Iris pigment epithelial cell (primary cell): Measurements from ENCODE around the gene ATP2C2.
"Not testable (repeated sequence)": the region's sequence is repeated elsewhere in the genome, so short reads cannot be mapped to it uniquely, and the experiment has no call there.

Source experiments
- DNase-seq: peaks from one replicate; pipeline ENCODE4 v3.0.0-alpha.2; 2011; ENCODE audit warnings: low read depth

ATP2C2 gene

DNA sequence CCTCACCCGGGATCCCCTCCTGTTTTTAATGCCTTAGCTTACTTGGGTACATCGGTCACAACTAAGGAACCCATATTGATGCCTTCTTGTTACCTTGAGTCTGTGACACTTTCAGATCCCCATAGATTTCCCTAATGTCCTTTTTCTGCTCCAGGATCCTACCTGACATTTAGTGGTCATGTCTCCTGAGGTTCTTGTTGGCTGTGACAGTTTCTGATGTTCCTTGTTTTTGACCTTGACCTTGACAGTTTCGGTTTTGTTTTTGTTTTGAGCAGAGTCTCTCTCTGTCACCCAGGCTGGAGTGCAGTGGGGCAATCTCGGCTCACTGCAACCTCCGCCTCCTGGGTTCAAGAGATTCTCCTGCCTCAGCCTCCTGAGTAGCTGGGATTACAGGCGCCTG is 52.2 kb downstream of the ATP2C2 start:
- DNase-seq: not testable (repeated sequence)

DNA sequence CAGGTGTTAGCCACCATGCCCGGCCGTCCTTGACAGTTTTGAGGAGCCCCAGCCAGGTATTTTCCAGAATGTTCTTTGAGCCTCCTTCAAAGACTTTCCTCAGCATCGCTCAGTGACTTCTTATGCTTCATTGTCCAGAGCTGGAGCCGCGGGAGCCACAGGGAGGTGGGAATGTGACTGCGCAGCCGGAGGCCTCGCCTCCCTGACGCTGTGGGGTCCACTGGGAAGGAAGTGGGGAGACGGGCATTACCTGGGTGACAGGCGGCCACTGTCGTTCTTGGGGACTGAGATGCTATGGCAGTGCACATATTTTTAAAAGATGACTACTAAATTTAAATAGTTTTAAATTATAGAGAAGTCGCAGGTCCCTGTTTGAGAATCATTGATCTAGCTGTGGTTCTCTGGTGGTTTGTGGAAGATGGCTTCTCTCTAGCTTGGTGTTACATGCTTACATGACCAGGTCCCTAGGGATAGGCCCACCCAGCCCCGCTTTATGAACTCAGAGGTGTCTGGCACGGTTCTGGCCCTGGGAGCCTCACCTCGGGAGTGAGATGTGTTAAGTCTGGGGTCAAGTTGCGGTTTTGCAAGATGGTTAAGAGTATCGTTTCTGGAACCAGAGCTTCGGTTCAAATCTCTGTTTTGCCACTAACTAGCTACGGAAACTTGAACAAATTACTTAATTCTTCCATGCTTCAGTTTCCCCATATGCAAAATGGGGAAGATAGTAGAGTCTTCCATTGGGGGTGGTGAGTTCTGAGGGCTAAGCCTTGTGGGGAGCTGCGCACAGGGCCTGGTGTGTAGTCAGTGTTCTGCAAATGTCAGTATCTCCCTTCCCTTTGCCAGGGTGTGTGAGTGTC is 53.0 kb downstream of the ATP2C2 start:
- DNase-seq: no peak

DNA sequence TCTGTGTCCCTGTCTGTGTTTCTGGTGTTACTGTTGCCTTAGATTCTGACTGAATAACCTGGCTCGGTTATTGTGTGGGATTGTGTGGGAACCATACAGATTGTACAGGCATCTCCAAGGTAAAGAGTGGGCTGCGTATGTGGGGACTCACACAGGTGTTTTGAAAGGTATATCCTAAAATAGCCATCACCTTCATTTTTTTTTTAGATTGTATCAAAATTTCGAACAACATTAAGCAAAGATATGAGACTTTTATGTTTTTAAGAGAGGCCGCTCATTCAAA is 53.5 kb downstream of the ATP2C2 start:
- no peak for DNase-seq

DNA sequence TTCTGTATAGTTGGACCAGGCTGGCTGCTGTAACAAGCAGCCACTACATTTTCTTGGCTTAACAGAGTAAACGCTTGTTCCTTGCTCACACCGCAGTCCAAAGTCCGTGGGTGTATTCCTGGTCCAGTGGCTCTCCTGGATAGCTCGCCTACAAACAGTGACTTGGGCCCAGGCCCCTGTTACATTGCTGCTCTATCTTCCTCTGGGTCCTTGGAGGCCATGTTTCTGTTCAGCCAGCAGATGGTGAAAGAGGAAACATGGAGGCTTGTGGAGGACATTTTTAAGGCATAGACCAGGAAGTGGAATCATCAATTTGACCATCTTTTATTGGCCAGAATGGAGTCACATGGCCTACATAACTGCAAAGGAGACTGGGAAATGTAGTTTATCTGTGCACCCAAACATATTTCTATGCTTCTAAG is 55.1 kb downstream of the ATP2C2 start:
- peak; percentile 60 for DNase-seq

DNA sequence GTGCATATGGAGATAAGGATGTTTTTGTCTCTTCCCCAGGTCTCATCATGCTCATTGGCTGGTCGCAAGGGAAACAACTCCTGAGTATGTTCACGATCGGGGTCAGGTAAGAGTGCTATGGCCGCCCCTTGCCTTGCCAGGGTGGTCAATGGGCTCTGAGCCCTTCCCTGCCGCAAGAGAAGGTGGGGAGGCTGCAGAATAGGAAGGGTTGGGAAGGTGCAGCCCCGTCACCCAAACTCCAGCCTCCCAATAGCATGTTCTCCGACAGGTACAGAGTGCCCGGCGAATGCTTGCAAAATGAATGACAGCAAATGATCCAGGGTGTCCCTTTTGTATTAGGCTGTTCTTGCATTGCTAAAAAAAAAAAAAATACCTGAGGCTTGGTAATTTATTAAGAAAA is 57.4 kb downstream of the ATP2C2 start:
- no peak for DNase-seq

DNA sequence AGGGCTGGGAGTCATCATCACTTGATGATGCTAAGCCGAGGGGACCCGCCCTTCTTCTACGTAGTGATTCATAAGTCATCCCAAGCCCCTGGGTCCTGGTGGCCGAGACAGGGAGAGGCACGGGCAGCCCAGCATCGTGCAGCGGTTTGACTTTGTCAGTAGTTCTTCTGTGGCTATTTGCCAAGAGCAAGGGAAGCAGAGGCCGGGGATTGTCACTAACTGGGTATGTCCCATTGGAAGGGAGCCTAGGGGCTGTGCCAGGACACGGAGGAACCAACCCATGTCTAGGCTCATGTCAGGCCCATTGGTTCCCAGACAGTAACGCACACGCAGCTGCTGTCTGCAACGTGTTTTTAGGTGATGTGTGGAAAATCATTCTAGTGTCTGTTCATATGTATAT is 58.5 kb downstream of the ATP2C2 start:
- DNase-seq: no peak

DNA sequence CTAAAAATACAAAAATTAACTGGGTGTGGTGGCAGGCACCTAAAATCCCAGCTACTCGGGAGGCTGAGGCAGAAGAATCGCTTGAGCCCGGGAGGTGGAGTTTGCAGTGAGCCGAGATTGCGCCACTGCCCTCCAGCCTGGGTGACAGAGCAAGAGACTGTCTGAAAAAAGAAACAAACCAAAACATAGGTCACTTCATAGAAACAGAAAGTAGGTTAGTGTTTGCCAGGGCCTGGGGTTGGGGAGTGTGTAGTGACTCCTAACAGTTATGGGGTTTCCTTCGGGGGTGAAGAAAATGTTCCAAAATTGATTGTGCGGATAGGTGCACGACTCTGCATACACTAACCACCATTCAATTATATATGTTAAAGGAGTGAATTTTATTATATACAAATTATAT is 59.2 kb downstream of the ATP2C2 start:
- DNase-seq: no peak

DNA sequence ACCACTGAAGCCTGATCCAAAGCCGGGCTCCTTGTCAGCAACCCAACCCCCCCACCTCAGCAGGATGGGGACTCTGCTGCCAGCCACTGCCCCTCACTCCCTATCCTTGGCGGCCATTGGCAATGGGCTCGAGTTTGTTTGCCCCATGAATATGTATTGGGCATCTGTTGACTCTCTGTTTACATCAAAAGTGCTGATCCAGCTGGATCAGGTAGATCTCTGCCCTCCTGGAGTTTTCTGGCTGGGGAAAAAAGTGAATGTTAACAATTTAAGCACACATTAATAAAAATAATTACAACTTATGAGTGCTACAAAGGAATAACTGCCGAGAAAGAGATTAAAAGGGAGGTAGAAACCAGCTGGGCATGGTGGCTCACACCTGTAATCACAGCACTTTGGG is 62.5 kb downstream of the ATP2C2 start:
- no peak for DNase-seq

DNA sequence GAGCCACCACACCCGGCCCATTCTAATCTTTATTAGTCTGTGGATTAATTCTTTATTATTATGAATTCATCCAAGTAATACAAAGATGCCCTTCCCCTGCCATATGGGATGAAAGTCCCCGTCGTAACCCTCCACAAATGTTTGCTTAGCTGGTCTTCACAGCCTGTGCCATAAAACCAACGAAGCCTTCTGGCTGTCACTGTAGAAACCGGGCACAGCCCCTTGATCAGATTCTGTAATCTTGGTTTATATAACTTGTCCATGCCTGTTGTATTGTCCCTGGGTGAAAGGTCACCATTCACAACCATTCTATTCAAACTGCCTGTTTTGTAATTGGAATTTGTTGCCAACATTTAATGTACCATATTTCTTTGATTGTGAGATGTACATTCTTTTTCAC is 66.5 kb downstream of the ATP2C2 start:
- DNase-seq: no peak

DNA sequence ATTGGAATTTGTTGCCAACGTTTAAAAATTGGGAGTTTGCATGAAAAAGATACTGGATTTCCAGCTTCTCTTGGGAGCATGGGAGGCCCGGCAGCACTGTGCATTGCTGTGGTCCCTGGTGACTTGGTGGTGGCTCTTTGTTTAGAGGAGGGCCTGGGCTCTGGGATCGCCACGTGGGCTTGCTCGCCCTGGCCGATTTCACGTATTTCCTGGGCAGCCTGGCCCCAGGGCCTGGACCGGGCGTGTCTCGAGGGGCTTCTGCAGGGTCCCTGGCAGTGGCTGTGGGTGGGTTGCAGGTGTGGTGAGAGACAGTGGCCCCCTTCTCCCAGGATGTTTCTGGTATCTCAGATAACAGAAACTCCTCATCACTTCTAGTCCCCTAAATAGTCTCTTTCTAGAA is 67.9 kb downstream of the ATP2C2 start:
- DNase-seq: no peak

DNA sequence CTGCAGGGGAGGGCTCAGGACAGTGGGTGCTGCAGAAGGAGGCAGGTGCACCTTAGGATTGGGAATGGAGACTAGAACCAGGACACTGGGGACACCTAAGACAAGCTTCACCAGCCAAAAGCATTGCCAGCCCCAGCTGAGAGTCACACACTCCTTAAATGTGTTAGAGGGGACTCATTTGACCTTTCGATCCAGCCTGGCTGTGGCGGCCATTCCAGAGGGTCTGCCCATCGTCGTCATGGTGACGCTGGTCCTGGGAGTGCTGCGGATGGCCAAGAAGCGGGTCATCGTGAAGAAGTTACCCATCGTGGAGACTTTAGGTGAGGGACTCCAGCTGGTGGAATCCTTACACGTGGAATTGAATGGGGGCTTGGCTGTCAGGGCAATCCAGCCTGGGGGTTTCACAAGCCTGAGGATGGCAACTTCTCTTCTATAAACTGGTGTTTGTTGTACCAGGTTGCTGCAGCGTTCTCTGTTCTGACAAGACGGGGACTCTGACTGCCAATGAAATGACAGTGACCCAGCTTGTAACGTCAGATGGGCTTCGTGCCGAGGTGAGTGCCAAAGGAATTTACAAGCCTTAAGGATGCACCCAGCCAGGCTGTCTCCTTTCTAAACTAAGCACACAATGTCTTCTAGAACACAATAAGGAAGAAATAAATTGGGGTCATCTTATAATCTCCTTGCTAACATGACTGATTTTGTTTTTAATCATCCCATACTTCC is 70.8 kb downstream of the ATP2C2 start:
- no peak for DNase-seq

DNA sequence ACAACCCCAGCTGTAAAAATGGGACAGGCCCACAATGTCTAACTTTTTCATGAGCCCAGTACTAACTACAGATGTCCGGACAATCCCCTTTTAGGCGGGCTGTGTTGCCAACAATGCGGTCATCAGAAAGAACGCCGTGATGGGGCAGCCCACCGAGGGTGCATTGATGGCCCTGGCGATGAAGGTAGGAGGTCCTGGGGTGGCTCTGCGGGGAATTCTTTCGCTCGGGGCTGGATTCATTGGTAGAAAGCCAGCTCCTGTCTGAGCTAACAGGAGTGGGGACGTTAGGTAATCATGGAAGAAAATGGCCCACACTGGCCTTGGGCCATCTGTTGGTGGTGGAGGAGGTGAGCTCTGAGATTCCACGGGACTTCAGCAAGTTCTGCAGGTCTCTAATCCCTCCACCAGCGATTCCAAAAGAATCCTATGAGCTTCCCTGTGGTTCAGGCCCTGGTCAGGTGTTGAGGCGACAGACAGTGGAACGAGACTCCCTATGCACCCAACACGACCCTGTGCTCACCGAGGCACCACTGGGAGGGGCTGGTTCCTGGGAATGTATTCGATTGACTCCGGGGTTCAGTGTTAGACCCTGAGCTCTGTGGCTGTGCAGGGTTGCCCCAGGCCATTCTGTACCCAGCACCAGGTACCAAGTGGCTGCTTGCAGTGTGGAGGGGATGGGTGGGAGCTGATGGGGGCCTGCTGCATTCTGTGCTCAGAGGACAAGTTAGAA is 74.2 kb downstream of the ATP2C2 start:
- DNase-seq: no peak

DNA sequence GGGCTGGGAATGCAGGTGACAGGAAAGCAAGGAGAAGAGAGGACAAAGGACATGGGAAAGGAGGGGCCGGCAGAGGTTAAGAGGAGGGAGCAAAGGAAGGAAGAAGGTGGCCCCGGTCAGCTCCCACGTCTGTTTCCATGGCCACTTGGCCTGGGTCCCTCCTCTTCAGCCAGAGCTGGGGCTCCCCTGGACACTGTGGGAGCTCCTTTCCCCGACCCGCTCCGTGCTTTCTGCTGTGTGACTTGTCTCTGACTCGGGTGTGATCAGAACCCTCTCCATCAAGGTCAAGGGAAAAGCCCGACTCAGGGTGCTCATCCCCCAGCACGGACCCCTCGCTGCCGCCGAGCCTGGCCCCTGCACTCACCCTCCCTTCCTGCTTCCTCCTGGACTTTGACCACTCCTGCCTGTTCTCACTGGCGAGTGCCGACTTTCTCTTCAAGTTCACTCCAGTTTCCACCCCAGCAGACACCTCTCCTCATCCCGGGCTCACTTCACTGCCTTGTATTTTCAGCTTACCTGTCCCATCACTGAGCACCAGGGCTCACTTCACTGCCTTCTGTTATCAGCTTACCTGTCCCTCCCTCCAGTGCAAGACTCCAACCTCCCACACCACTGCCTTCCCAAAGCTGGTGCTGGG is 74.9 kb downstream of the ATP2C2 start:
- no peak for DNase-seq

DNA sequence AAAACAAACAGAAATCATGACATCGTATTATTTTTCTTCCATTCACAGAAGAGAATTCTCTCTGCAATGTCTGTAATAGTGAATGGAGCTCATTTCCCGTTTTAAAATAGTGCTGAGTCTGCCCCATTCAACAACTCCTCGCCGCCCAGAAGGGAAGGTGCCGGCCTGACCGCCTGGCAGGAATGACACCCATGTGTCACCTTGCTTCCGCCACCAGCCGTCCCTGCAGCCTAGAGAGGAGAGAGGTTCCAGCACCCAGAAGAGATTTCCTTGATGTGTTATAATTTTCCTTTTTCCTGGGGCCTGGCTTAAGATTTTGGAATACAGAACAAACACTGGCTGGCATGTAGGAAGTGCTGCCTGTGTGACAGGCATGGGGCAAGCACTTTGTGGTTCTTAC is 76.1 kb downstream of the ATP2C2 start:
- DNase-seq: no peak

DNA sequence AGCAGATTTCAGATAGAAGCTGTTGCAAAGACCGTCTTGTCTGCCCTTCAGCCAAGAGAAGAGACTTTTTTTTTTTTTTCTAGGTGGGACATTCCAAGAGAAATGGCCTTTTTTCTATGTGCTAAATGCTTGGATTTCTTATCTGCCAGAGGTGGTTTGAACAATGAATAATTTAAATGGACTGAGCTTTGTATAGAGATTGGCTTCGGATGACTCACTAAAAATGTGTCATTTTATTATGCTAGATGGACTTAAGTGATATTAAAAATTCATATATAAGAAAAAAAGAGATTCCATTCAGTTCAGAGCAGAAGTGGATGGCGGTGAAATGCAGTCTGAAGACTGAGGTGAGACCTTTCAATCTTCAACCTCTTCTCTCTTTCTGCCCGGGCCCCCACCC is 77.7 kb downstream of the ATP2C2 start:
- peak; percentile 18 for DNase-seq

DNA sequence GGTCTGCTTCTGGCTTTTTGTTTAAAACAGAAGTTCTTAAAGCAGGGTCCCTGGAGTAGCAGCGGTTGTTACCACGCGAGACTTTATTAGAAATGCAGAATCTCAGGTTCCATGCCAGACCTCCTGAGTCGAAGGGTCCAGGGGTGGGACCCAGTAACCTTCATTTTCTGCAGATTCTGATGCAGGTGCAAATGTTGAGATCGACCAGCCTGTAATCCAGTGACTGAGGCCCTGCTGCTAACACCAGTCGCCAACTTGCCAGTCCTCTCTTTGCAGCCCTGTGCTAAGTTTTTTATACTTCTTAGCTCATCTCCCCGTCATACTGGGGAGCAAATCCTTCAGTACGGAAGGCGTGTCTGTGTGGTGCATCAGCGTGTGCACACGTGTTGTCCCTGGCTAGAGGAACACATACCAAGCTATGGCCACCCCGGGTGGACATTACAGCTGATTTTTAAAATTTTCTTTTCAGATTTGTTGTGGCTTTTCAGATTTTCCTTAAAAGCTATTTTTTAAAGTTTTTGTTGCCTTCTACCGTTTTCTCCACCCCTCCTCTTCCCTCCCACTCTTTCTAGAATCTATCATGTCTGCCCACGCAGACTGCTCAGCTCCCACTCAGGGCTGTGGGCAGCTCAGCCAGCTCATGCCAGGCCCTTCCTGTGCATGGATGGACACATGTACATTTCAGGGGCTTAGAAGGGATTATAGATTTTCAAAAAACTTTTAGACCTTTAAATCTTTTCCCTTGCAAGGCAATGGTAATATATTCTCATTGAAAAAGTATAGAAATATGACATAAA is 78.5 kb downstream of the ATP2C2 start:
- no peak for DNase-seq

DNA sequence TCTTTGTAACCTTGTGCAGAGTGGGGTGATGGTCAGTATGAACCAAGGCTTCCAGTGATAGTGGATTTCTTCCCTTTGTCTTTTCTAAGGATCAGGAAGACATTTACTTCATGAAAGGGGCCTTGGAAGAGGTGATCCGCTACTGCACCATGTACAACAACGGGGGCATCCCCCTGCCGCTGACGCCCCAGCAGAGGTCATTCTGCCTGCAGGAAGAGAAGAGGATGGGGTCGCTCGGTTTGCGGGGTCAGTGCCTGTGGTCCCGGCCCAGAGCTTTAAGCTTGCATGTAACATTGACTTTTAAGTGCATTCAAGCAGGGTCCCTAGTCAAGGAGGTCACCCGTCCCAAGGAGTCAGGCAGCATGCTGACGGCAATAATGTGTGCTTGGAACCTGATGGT is 80.1 kb downstream of the ATP2C2 start:
- no peak for DNase-seq

DNA sequence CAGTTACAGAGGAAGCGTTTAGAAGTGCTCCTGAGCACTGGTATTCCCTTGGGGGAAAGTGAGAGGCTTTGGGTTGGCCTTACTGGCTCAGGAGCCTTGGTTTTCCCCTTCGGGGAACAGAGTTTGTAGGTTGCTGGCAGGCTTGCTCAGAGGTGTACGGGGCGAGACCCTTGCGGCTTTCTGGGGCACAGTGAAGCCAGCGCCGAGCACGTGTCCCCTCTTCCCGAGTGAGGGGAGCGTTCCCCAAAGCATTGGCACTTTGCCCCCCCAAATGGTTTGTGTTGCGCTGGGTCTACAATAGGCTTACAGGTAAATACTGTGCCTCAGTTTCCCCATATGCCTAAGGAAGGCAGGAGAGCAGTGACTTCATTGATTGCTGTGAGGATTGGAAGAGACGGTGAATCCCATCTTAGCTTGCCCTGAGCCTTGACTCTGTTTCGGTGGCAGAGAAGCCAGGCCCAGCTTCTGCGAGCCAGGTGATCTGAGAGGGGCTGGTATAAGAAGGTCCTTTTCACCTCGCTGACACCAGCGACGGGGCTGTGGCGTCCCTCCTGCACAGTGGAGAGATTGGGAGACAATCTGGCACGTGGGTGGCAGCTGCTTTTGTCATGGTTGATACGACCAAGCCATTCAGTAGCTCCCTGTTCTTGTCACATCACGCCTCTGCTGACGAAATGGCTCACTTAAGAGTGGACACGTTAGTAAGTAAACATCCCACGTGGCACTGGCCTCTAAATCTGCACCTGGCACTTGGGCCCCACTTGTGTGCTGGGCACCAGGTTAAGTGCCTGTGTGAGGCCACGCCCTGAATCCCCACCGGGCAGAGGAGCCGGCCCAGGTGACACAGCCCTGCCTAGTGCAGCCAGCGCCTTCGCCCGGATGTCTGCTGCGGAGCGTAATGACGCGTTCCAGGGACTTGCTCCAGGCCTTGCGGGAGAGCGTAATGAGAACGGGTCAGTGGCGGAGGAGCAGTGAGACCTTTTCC is 81.1 kb downstream of the ATP2C2 start:
- no peak for DNase-seq

DNA sequence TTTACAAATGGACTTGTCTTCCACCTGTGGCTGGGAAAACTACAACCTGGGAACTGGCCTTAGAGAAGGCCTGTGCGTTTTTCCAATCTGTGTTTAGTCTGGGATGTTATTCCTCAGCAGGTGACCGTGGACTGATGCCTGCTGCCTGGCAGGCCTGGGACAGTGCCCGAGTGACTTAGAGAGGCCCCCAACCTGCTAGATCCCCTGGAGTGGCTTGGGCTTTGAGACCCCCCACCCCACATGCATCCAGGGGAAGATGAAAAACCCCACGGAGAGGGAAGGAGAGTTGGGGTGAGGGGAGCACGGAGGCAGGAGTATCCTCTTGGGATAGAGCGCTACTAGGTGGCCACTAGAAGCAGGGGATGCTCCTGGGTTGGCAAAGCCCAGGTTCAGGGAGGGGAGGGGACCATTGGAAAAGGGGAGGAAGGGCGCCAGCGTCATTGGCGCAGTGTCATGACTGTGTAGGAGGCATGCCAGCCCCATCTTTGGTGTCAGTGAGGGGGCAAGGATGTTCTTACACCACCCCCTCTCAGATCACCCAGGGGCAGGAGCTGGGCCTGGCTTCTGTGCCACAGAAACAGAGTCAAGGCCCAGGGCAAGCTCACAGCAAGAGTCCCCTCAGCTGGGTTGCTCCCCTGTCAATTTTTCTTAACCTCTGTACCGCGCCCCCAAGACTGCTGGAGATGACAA is 82.0 kb downstream of the ATP2C2 start:
- no peak for DNase-seq
